K562 (cell line): ENCODE results near the gene RPL7A. TPM values are rescaled to one million over a fixed set of nuclear protein-coding genes. Genes with fewer than 3 reads are reported as not detected.
A peak's percentile ranks its signal among the peaks of the same experiment; 100 is the strongest.

ENCODE experiments used
- ATAC-seq: fragments of 200-7000 bp; cut with Tn5 transposase; 3 replicates; pipeline ENCODE4 v1.9.1; 2020; ENCODE audit warnings: moderate library complexity
- BruUV-seq: library from RNA; stranded (reverse); fragments of 400-500 nt; replicated peaks from 2 replicates; lab custom pipeline; 2021; lab: Mats Ljungman, UMichigan
- CTCF ChIA-PET: fragments of 300-600 bp; formaldehyde crosslinking; extraction: SDS; loops from one replicate; lab custom pipeline; 2021; ENCODE audit warnings: low intra/inter-chr PET ratio; lab: Yijun Ruan, JAX
- POLR2A ChIA-PET: fragments of 300-600, 350-650 bp; sonication (Branson Sonifier 250); formaldehyde crosslinking; extraction: SDS; loops from one replicate; lab custom pipeline; 2021; ENCODE audit warnings: antibody characterized with exemption, inconsistent platforms; lab: Yijun Ruan, JAX
- DNase-seq, 4 experiments: peaks; one replicate each; pipeline versions ENCODE4 v3.0.0 to v3.0.0-alpha.2; 2011 to 2018; ENCODE audit warnings: low spot score in 3 of 4, mixed read lengths in 3 of 4; ENCODE audit errors: extremely low read depth in 1 of 4
- FAIRE-seq: peaks from 2 replicates; lab custom pipeline; 2011; peaks lifted over from hg19 to GRCh38; lab: Jason Lieb, UNC
- H2AFZ ChIP-seq: 2 replicates; pipeline ENCODE4 v1.6.0; 2011; ENCODE audit warnings: low read depth, low read length, control low read depth, inconsistent platforms
- H3K27ac ChIP-seq: fragments of 200-600 bp; 3 replicates; pipeline ENCODE4 v1.8.0; 2011; ENCODE audit warnings: low read depth, mild to moderate bottlenecking, control low read depth, inconsistent platforms, low read length, moderate library complexity, mixed read lengths; ENCODE audit errors: extremely low read depth
- H3K27me3 ChIP-seq, 2 experiments: fragments of 300-600 bp in 1 of 2; 2 replicates in 1 of 2; 3 replicates in 1 of 2; pipeline versions ENCODE4 v1.6.0 to v1.8.0; 2011; ENCODE audit warnings: inconsistent platforms in 2 of 2, low read length in 2 of 2, mild to moderate bottlenecking in 1 of 2, mixed read lengths in 1 of 2, moderate library complexity in 1 of 2; ENCODE audit not compliant: control insufficient read depth in 2 of 2, insufficient read depth in 2 of 2
- H3K36me3 ChIP-seq: fragments of 300-600 bp; 3 replicates; pipeline ENCODE4 v1.8.0; 2011; ENCODE audit warnings: mild to moderate bottlenecking, low read length, inconsistent platforms; ENCODE audit not compliant: control insufficient read depth, insufficient read depth
- H3K4me1 ChIP-seq, 2 experiments: fragments of 200-600 bp in 1 of 2; replicated peaks in 1 of 2; 2 replicates in 1 of 2; 3 replicates in 1 of 2; pipeline versions ENCODE4 v1.5.1 to v1.8.0; 2011; ENCODE audit warnings: inconsistent platforms in 2 of 2, low read length in 2 of 2, mild to moderate bottlenecking in 1 of 2, mixed read lengths in 1 of 2, moderate library complexity in 1 of 2; ENCODE audit not compliant: control insufficient read depth in 2 of 2, insufficient read depth in 2 of 2
- H3K4me2 ChIP-seq: 2 replicates; pipeline ENCODE4 v1.6.1; 2011; ENCODE audit warnings: low read length, control low read depth, inconsistent platforms, mixed read lengths; ENCODE audit not compliant: insufficient read depth
- H3K4me3 ChIP-seq: fragments of 200-600 bp; sonication (generic), shearing (Covaris generic); 2 replicates; pipeline ENCODE4 v1.5.1; 2016; ENCODE audit warnings: control low read depth, inconsistent platforms
- H3K79me2 ChIP-seq: fragments of 200-600 bp; 3 replicates; pipeline ENCODE4 v1.8.0; 2011; ENCODE audit warnings: low read length, inconsistent platforms; ENCODE audit not compliant: control insufficient read depth, insufficient read depth
- H3K9ac ChIP-seq, 2 experiments: 2 replicates each; pipeline versions ENCODE4 v1.6.0 to v1.6.1; 2011; ENCODE audit warnings: low read depth in 2 of 2, low read length in 2 of 2, control low read depth in 1 of 2, inconsistent platforms in 1 of 2, mild to moderate bottlenecking in 1 of 2, mixed read lengths in 1 of 2; ENCODE audit not compliant: insufficient read depth in 1 of 2
- H3K9me1 ChIP-seq: one replicate; pipeline ENCODE4 v1.6.0; 2011; ENCODE audit warnings: inconsistent platforms, mild to moderate bottlenecking, low read length, moderate library complexity; ENCODE audit not compliant: control insufficient read depth, insufficient read depth
- H3K9me3 ChIP-seq: replicated peaks from 2 replicates; pipeline ENCODE4 v1.5.1; 2011; ENCODE audit warnings: low read depth, low read length, inconsistent platforms; ENCODE audit not compliant: control insufficient read depth, insufficient read depth
- H4K20me1 ChIP-seq: replicated peaks from 2 replicates; pipeline ENCODE4 v1.6.1; 2011; ENCODE audit warnings: low read length, inconsistent platforms, mixed read lengths; ENCODE audit not compliant: control insufficient read depth, insufficient read depth
- FOXM1 ChIP-seq, 2 experiments: fragments of 450-650 bp in 1 of 2; sonication (generic) in 1 of 2; formaldehyde crosslinking in 1 of 2; IDR thresholded peaks; 2 replicates each; pipeline versions ENCODE4 v1.6.1 to v1.9.0; 2017 to 2022; ENCODE audit warnings: low read depth in 2 of 2, mild to moderate bottlenecking in 2 of 2, missing genetic modification reagents in 1 of 2, moderate library complexity in 1 of 2
- HDAC2 ChIP-seq: fragments of 450-650 bp; IDR thresholded peaks from 2 replicates; pipeline ENCODE4 v1.6.1; 2016; ENCODE audit warnings: mild to moderate bottlenecking
- RBM25 ChIP-seq: fragments of 200-400 bp; formaldehyde crosslinking; IDR thresholded peaks from 2 replicates; pipeline ENCODE4 v1.6.1; 2018; ENCODE audit warnings: low read length, low read depth, moderate library complexity; ENCODE audit not compliant: severe bottlenecking
- WGBS: fragments of 100-300 bp; shearing (Covaris generic); methylation state at CpG from one replicate; pipeline ENCODE4 v1.1.6; 2016; ENCODE audit warnings: low coverage, mixed read lengths; ENCODE audit not compliant: insufficient coverage; ENCODE audit errors: missing lambda C conversion rate; 5-methylcytosine and 5-hydroxymethylcytosine counted together
- in situ Hi-C: fragments of 300-500 bp; cut with MboI; formaldehyde crosslinking; loops from 4 replicates; pipeline ENCODE4 v1.15.0; 2018; ENCODE audit warnings: inconsistent platforms, mixed read lengths
- intact Hi-C: fragments of 100-400 bp; cut with micrococcal nuclease; formaldehyde crosslinking; loops from 2 replicates; pipeline ENCODE4 v1.14.2; 2022
- polyA plus RNA-seq, 8 experiments: library from polyadenylated mRNA; depleted of rRNA in 4 of 8; stranded (reverse) in 5 of 8; unstranded in 3 of 8; fragments of >200 nt; fragmentation: Nextera tagmentation in 2 of 8; fragmentation: Illumina TruSeq in 1 of 8; extraction: Ambion mirVana in 2 of 8; extraction: Trizol in 1 of 8; gene quantifications; 2 replicates each; pipeline versions ENCODE4 v1.2.1 to v1.2.3, GENCODE V29; 2011 to 2014; ENCODE audit warnings: inconsistent platforms in 1 of 8, missing spikeins in 1 of 8
- total RNA-seq, 7 experiments: library from RNA; depleted of rRNA in 6 of 7; stranded (reverse); fragments of >200 nt in 6 of 7; fragmentation: Illumina TruSeq in 2 of 7; extraction: Trizol in 2 of 7; gene quantifications; 2 replicates each; pipeline versions ENCODE4 v1.2.1 to v1.2.3, GENCODE V29; 2011 to 2021; ENCODE audit warnings: low replicate concordance in 1 of 7

Gene RPL7A
- total and polyA plus RNA-seq, 9 of the 15 experiments (the other 6 are each of a cell fraction or from before 2014, with no cell fraction given): 1,935 to 3,760 (median 2,652) TPM

DNA sequence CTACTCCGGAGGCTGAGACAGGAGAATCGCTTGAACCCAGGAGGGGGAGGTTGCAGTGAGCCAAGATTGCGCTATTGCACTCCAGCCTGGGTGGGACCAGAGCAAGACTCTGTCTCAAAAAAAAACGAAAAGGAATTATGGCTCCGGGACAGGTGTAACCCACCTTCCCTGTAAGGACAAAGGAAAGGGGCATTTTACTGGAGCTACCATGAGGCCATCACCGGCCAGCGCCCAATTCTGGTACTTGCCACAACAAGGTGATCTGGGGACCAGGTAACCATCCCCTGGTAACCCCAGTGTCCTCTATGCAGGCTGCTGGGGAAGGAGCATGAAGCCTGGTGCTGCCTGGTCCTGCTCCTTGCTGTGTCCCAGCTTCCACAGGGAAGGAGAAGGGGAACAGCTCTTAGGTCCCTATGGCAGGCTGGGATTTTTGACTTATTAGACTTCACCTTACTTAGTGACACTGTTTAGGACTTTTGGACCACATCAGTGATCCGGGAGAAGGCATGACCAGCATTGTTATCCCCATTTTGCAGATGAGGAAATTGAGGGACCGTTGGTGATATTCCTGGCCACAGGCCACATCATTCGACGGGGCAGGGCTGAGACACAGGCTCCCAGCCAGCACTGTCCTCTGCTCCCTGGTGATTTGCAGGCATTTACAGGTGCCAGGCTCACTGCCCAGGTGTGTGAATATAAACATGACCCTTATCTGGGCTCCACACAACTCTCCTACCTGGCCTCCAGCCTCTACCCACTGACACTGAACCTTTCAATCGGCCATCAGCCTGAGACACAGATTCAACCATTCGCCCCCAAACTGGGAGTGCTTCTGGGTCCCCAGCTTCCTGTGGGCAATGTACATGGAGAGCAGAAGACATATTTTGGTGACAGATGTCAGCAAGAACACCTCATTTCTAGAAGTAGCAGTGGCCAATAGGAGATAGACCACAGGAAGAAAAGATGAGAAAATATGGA, 46.5 kb upstream of the RPL7A start:
- FAIRE-seq: no peak
- no peak overlapping the region for H3K27ac ChIP-seq
- peaks cover 3 to 19% of the 10 kb centered on the region in 2 experiments; a peak in 3 of 5 replicates for H3K4me1 ChIP-seq
- BruUV-seq: no TSS peak
- no peaks in the 10 kb centered on the region for H3K79me2 ChIP-seq
- peaks cover 0 to 4% of the 10 kb centered on the region in 2 experiments; a peak in 1 of 5 replicates for H3K27me3 ChIP-seq
- no peak overlapping the region for H3K4me3 ChIP-seq
- H3K36me3 ChIP-seq: no peaks in the 10 kb centered on the region
- DNase-seq: no peak
- ATAC-seq: no peak
- intact Hi-C loops: no loop called here
- no peaks in the 10 kb centered on the region for H4K20me1 ChIP-seq
- no peaks in the 10 kb centered on the region for H3K9me3 ChIP-seq
- H3K9ac ChIP-seq: no peak overlapping the region
- H3K9me1 ChIP-seq: no peaks in the 10 kb centered on the region
- H3K4me2 ChIP-seq: no peak overlapping the region
- POLR2A ChIA-PET: interaction anchor here (0.7 kb wide), 1 partner anchor 23 kb away, joined by 4 read pairs; no protein-coding TSS in a partner anchor
- WGBS: 22% methylated on average over 13 of the region's 13 CpGs
- CTCF ChIA-PET: no interaction called here
- in situ Hi-C loops: no loop called here
- TF ChIP-seq RBM25: peak; percentile 57
- no peak for TF ChIP-seq FOXM1 (IDR thresholded peaks at IDR 0.05; ENCODE audit: low read depth)
- no peak for TF ChIP-seq FOXM1 (CRISPR knock-in tag; IDR thresholded peaks at IDR 0.05; ENCODE audit: low read depth)
- TF ChIP-seq HDAC2: no peak
- H2AFZ ChIP-seq: no peak overlapping the region
